Neural progenitor cell (in vitro differentiated cells): ENCODE data around the gene PCLO. TPM values are rescaled to one million over a fixed set of nuclear protein-coding genes. Genes with fewer than 3 reads are reported as not detected.

ENCODE experiments used
- DNase-seq: peaks from one replicate; pipeline ENCODE4 v3.0.0-alpha.2; 2016; ENCODE audit warnings: low spot score
- H2AFZ ChIP-seq: fragments of 200-600 bp; sonication (generic); replicated peaks from 2 replicates; pipeline ENCODE4 v1.6.1; 2016; ENCODE audit warnings: antibody characterized with exemption
- H3F3A ChIP-seq: fragments of 200-600 bp; sonication (generic); 2 replicates; pipeline ENCODE4 v1.6.1; 2016; ENCODE audit warnings: antibody characterized with exemption, low read depth
- H3K27ac ChIP-seq: fragments of 200-600 bp; sonication (generic); 2 replicates; pipeline ENCODE4 v1.5.1; 2016; ENCODE audit warnings: mild to moderate bottlenecking
- H3K27me3 ChIP-seq: fragments of 200-600 bp; sonication (generic); 2 replicates; pipeline ENCODE4 v1.6.1; 2016; ENCODE audit warnings: mild to moderate bottlenecking, moderate library complexity
- H3K36me3 ChIP-seq: fragments of 200-600 bp; sonication (generic); 2 replicates; pipeline ENCODE4 v1.5.1; 2016
- H3K4me1 ChIP-seq: fragments of 200-600 bp; sonication (generic); 2 replicates; pipeline ENCODE4 v1.6.1; 2016; ENCODE audit warnings: mixed run types
- H3K4me2 ChIP-seq: fragments of 200-600 bp; sonication (generic); 2 replicates; pipeline ENCODE4 v1.6.1; 2016
- H3K4me3 ChIP-seq: fragments of 200-600 bp; sonication (generic); 2 replicates; pipeline ENCODE4 v1.5.1; 2016
- H3K79me2 ChIP-seq: fragments of 200-600 bp; sonication (generic); 2 replicates; pipeline ENCODE4 v1.6.1; 2016; ENCODE audit warnings: low read depth
- H3K9ac ChIP-seq: fragments of 200-600 bp; sonication (generic); 2 replicates; pipeline ENCODE4 v1.6.1; 2016
- H3K9me3 ChIP-seq: fragments of 200-600 bp; sonication (generic); 2 replicates; pipeline ENCODE4 v1.5.1; 2016; ENCODE audit warnings: low read depth
- H4K20me1 ChIP-seq: fragments of 200-600 bp; sonication (generic); 2 replicates; pipeline ENCODE4 v1.6.1; 2016; ENCODE audit warnings: low read depth
- H3K27ac Mint-ChIP-seq: 3 replicates; pipeline ENCODE4 v1.8.0; 2021; ENCODE audit warnings: mixed read lengths
- H3K27me3 Mint-ChIP-seq: 2 replicates; pipeline ENCODE4 v1.8.0; 2022; ENCODE audit warnings: low read depth, mild to moderate bottlenecking, inconsistent platforms, moderate library complexity, mixed read lengths; ENCODE audit not compliant: insufficient read depth
- H3K36me3 Mint-ChIP-seq: 3 replicates; pipeline ENCODE4 v1.8.0; 2021; ENCODE audit warnings: mixed read lengths
- H3K4me1 Mint-ChIP-seq: 3 replicates; pipeline ENCODE4 v1.8.0; 2021; ENCODE audit warnings: mixed read lengths
- H3K4me3 Mint-ChIP-seq: 3 replicates; pipeline ENCODE4 v1.8.0; 2021; ENCODE audit warnings: mild to moderate bottlenecking, moderate library complexity, mixed read lengths
- H3K9me3 Mint-ChIP-seq: 3 replicates; pipeline ENCODE4 v1.8.0; 2020; ENCODE audit warnings: mixed read lengths
- CTCF ChIP-seq: fragments of 200-600 bp; sonication (generic); IDR thresholded peaks from 2 replicates; pipeline ENCODE4 v1.5.1; 2017; ENCODE audit warnings: antibody characterized with exemption, mild to moderate bottlenecking
- EZH2 ChIP-seq: fragments of 200-600 bp; sonication (generic); IDR thresholded peaks from 2 replicates; pipeline ENCODE4 v1.6.1; 2017; ENCODE audit warnings: antibody characterized with exemption, mild to moderate bottlenecking, moderate library complexity
- EZH2phosphoT487 ChIP-seq: fragments of 200-600 bp; sonication (generic); IDR thresholded peaks from 2 replicates; pipeline ENCODE4 v1.6.1; 2017; ENCODE audit warnings: antibody characterized with exemption
- total RNA-seq: library from RNA; depleted of rRNA; stranded (reverse); fragments of >200 nt; gene quantifications from 2 replicates; pipeline ENCODE4 v1.2.3, GENCODE V29; 2015; ENCODE audit warnings: low replicate concordance

PCLO gene
- total RNA-seq, 1 donor from 2014 or later = 2.0 TPM

GRCh38 chr7:83178796-83179195 lies 16.1 kb upstream of the PCLO start:
- no peaks in the 10 kb centered on the region for H3K4me1 Mint-ChIP-seq

GRCh38 chr7:83178066-83178465 lies 15.4 kb upstream of the PCLO start:
- no peak overlapping the region for H3K27ac ChIP-seq
- Mint-ChIP-seq H3K27me3 (no peaks in the 10 kb centered on the region), H3K4me1 (no peaks in the 10 kb centered on the region), H3K4me3 (no peak overlapping the region), H3K27ac (no peak overlapping the region), H3K9me3 (no peaks in the 10 kb centered on the region), H3K36me3 (no peaks in the 10 kb centered on the region)
- no peaks in the 10 kb centered on the region for H3K79me2 ChIP-seq
- H4K20me1 ChIP-seq = no peaks in the 10 kb centered on the region
- no peaks in the 10 kb centered on the region for H3K9me3 ChIP-seq
- H2AFZ ChIP-seq = peak overlapping the region; percentile 75
- no peaks in the 10 kb centered on the region for H3K27me3 ChIP-seq
- DNase-seq = no peak
- H3K4me2 ChIP-seq = no peak overlapping the region
- no peaks in the 10 kb centered on the region for H3F3A ChIP-seq
- H3K4me3 ChIP-seq = no peak overlapping the region
- no peaks in the 10 kb centered on the region for H3K36me3 ChIP-seq
- H3K4me1 ChIP-seq = no peaks in the 10 kb centered on the region
- TF ChIP-seq EZH2phosphoT487 (no peak), EZH2 (no peak), CTCF (no peak)
- H3K9ac ChIP-seq = no peak overlapping the region

More at GRCh38 chr7:83178796-83179195, 16.1 kb upstream of the PCLO start:
- H4K20me1 ChIP-seq = no peaks in the 10 kb centered on the region
- no peaks in the 10 kb centered on the region for H3K36me3 ChIP-seq
- no peak overlapping the region for H3K4me3 Mint-ChIP-seq
- H3K36me3 Mint-ChIP-seq = no peaks in the 10 kb centered on the region
- no peaks in the 10 kb centered on the region for H3K9me3 ChIP-seq
- no peaks in the 10 kb centered on the region for H3K79me2 ChIP-seq
- H3K4me1 ChIP-seq = no peaks in the 10 kb centered on the region
- DNase-seq = no peak
- H3K4me2 ChIP-seq = no peak overlapping the region
- no peak for TF ChIP-seq CTCF
- no peak for TF ChIP-seq EZH2phosphoT487
- no peak for TF ChIP-seq EZH2
- H2AFZ ChIP-seq = no peak overlapping the region
- no peaks in the 10 kb centered on the region for H3F3A ChIP-seq
- H3K27me3 Mint-ChIP-seq = no peaks in the 10 kb centered on the region
- H3K4me3 ChIP-seq = no peak overlapping the region
- H3K27ac ChIP-seq = no peak overlapping the region
- H3K27me3 ChIP-seq = no peaks in the 10 kb centered on the region
- no peak overlapping the region for H3K9ac ChIP-seq
- H3K27ac Mint-ChIP-seq = no peak overlapping the region
- H3K9me3 Mint-ChIP-seq = peaks cover 2% of the 10 kb centered on the region

DNA sequence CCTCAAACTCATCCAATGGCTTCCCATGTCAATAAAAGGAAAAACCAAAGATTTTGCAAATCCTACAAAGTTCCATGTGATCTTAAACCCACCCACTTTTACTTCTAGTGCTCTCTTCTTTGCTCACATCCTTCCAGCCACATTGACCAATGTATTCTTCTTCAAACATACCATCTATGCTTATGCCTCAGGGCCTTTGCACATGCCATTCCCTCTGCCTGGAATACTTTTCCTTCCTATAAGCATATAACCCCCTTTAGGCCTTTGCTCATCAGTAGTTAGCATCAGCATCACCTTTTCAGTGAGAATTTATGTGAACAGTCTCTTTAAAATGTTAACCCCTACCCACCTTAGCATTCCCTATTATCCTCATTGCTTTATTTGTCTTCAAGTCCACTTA lies 11.0 kb upstream of the PCLO start:
- H3K27me3 ChIP-seq = no peaks in the 10 kb centered on the region
- H3K27ac ChIP-seq = no peak overlapping the region
- no peak overlapping the region for H3K4me3 ChIP-seq
- no peak overlapping the region for H3K9ac ChIP-seq
- H3K36me3 ChIP-seq = no peaks in the 10 kb centered on the region
- H3K4me1 ChIP-seq = no peaks in the 10 kb centered on the region
- no peaks in the 10 kb centered on the region for H3K36me3 Mint-ChIP-seq
- TF ChIP-seq EZH2 = no peak
- no peak for TF ChIP-seq EZH2phosphoT487
- no peak for TF ChIP-seq CTCF
- H3K9me3 ChIP-seq = no peaks in the 10 kb centered on the region
- no peak overlapping the region for H2AFZ ChIP-seq
- H3K9me3 Mint-ChIP-seq = no peaks in the 10 kb centered on the region
- H3K27me3 Mint-ChIP-seq = peaks cover 2% of the 10 kb centered on the region
- no peak overlapping the region for H3K27ac Mint-ChIP-seq
- no peaks in the 10 kb centered on the region for H3K79me2 ChIP-seq
- H3K4me3 Mint-ChIP-seq = no peak overlapping the region
- no peak for DNase-seq
- H3F3A ChIP-seq = no peaks in the 10 kb centered on the region
- no peaks in the 10 kb centered on the region for H4K20me1 ChIP-seq
- no peak overlapping the region for H3K4me2 ChIP-seq
- H3K4me1 Mint-ChIP-seq = no peaks in the 10 kb centered on the region
